NCI-H748 (cell line): Measurements from ENCODE around the gene SUGCT.

Experiments used
- DNase-seq: peaks from one replicate; lab custom pipeline; 2025; ENCODE audit not compliant: unreplicated experiment; lab: John Stamatoyannopoulos, UW

SUGCT gene

GRCh38 chr7:40800771-40801170, 666.0 kb downstream of the SUGCT start:
- DNase-seq = no peak

- DNase-seq = no peak
Observed at GRCh38 chr7:40802497-40802896, 667.7 kb downstream of the SUGCT start.

GRCh38 chr7:40804477-40805215, 669.8 kb downstream of the SUGCT start:
- DNase-seq = no peak

GRCh38 chr7:40805361-40805760, 670.6 kb downstream of the SUGCT start:
- DNase-seq = no peak

GRCh38 chr7:40808378-40808942, 673.7 kb downstream of the SUGCT start:
- no peak for DNase-seq

- DNase-seq = no peak
Observed at GRCh38 chr7:40810274-40810673, 675.5 kb downstream of the SUGCT start.

- DNase-seq = no peak
Observed at GRCh38 chr7:40811666-40812065, 676.9 kb downstream of the SUGCT start.

GRCh38 chr7:40815022-40815421, 680.2 kb downstream of the SUGCT start:
- DNase-seq = no peak

- no peak for DNase-seq
Observed at GRCh38 chr7:40815512-40815911, 680.7 kb downstream of the SUGCT start.

- DNase-seq = no peak
Observed at GRCh38 chr7:40822861-40823260, 688.1 kb downstream of the SUGCT start.

GRCh38 chr7:40824461-40824860, 689.7 kb downstream of the SUGCT start:
- no peak for DNase-seq

- no peak for DNase-seq
Observed at GRCh38 chr7:40826411-40827221, 691.8 kb downstream of the SUGCT start.

GRCh38 chr7:40827222-40828085, 692.6 kb downstream of the SUGCT start:
- DNase-seq = no peak

GRCh38 chr7:40828686-40829600, 694.1 kb downstream of the SUGCT start:
- DNase-seq = no peak

- no peak for DNase-seq
Observed at GRCh38 chr7:40833191-40833887, 698.5 kb downstream of the SUGCT start.

- no peak for DNase-seq
Observed at GRCh38 chr7:40833888-40834234, 699.1 kb downstream of the SUGCT start.

- DNase-seq = no peak
Observed at GRCh38 chr7:40836218-40836617, 701.4 kb downstream of the SUGCT start.

- no peak for DNase-seq
Observed at GRCh38 chr7:40839881-40840280, 705.1 kb downstream of the SUGCT start.

- no peak for DNase-seq
Observed at GRCh38 chr7:40840990-40841389, 706.2 kb downstream of the SUGCT start.

GRCh38 chr7:40842641-40843040, 707.8 kb downstream of the SUGCT start:
- DNase-seq = no peak
